K562 (cell line): Measurements from ENCODE around the gene PIK3R1. TPM values are rescaled to one million over a fixed set of nuclear protein-coding genes. Genes with fewer than 3 reads are reported as not detected.

Source experiments
- ETS1 ChIP-seq: conservative IDR thresholded peaks from 2 replicates; pipeline ENCODE4 v1.6.1; 2011; ENCODE audit warnings: low read depth, mild to moderate bottlenecking, low read length; ENCODE audit not compliant: control insufficient read depth
- ETS2 ChIP-seq: IDR thresholded peaks from 2 replicates; pipeline ENCODE4 v1.6.1; 2016; ENCODE audit warnings: borderline replicate concordance, missing genetic modification characterization, mild to moderate bottlenecking, moderate library complexity, missing compliant biosample characterization; ENCODE audit not compliant: poor library complexity, severe bottlenecking
- FIP1L1 ChIP-seq: fragments of 200-400 bp; formaldehyde crosslinking; IDR thresholded peaks from 2 replicates; pipeline ENCODE4 v1.6.1; 2018; ENCODE audit warnings: mild to moderate bottlenecking, low read depth, low read length; ENCODE audit not compliant: poor library complexity, severe bottlenecking
- GATAD2B ChIP-seq: fragments of 450-650 bp; IDR thresholded peaks from 2 replicates; pipeline ENCODE4 v1.6.1; 2017; ENCODE audit warnings: mild to moderate bottlenecking, borderline replicate concordance
- HDAC8 ChIP-seq: fragments of 450-650 bp; IDR thresholded peaks from 2 replicates; pipeline ENCODE4 v1.6.1; 2016; ENCODE audit warnings: mild to moderate bottlenecking, missing genetic modification characterization, moderate library complexity, missing compliant biosample characterization
- HNRNPUL1 ChIP-seq: fragments of 200-400 bp; formaldehyde crosslinking; IDR thresholded peaks from 2 replicates; pipeline ENCODE4 v1.6.1; 2017; ENCODE audit warnings: low read length
- MYC ChIP-seq, 2 experiments: fragments of 250-450 bp in 1 of 2; sonication (Bioruptor Pico) in 1 of 2; IDR thresholded peaks; 2 replicates each; pipeline versions ENCODE4 v1.5.1 to v1.6.1; 2012 to 2021; ENCODE audit warnings: low read depth in 2 of 2, borderline replicate concordance in 1 of 2, improper control_type of control experiment in 1 of 2, low read length in 1 of 2, mild to moderate bottlenecking in 1 of 2, moderate library complexity in 1 of 2
- PRMT5 ChIP-seq: sonication (generic); formaldehyde crosslinking; IDR thresholded peaks from 2 replicates; pipeline ENCODE4 v1.5.0; 2020; ENCODE audit warnings: missing genetic modification reagents
- RERE ChIP-seq: sonication (generic); formaldehyde crosslinking; IDR thresholded peaks from 2 replicates; pipeline ENCODE4 v1.8.0; 2023; ENCODE audit warnings: missing genetic modification reagents, mild to moderate bottlenecking, borderline replicate concordance
- SMARCA5 ChIP-seq: fragments of 450-650 bp; IDR thresholded peaks from 2 replicates; pipeline ENCODE4 v1.6.1; 2016
- TAF1 ChIP-seq: IDR thresholded peaks from 2 replicates; pipeline ENCODE4 v1.6.1; 2011; ENCODE audit warnings: mild to moderate bottlenecking, low read length, moderate library complexity; ENCODE audit not compliant: insufficient read depth, control insufficient read depth, severe bottlenecking; ENCODE audit errors: extremely low read depth
- TCF7L2 ChIP-seq: fragments of 150-350 bp; IDR thresholded peaks from 2 replicates; pipeline ENCODE4 v1.6.1; 2016; ENCODE audit warnings: low read depth, mild to moderate bottlenecking, low read length, moderate library complexity
- TRIM28 ChIP-seq: fragments of 450-650 bp; IDR thresholded peaks from 2 replicates; pipeline ENCODE4 v1.6.1; 2017
- ZBTB17 ChIP-seq: fragments of 450-650 bp; formaldehyde crosslinking; IDR thresholded peaks from 2 replicates; pipeline ENCODE4 v1.4.0; 2020; ENCODE audit warnings: mild to moderate bottlenecking
- ZFX ChIP-seq: sonication (generic); formaldehyde crosslinking; IDR thresholded peaks from 2 replicates; pipeline ENCODE4 v1.8.0; 2022; ENCODE audit warnings: mild to moderate bottlenecking, missing genetic modification reagents, moderate library complexity
- ZNF263 ChIP-seq: sonication (generic); formaldehyde crosslinking; IDR thresholded peaks from 2 replicates; pipeline ENCODE4 v1.8.0; 2022; ENCODE audit warnings: mild to moderate bottlenecking, missing genetic modification reagents, borderline replicate concordance
- ZNF282 ChIP-seq: sonication (generic); formaldehyde crosslinking; IDR thresholded peaks from 2 replicates; pipeline ENCODE4 v1.8.1; 2023; ENCODE audit warnings: missing genetic modification reagents
- ZNF41 ChIP-seq: fragments of 250-450 bp; sonication (Bioruptor Pico); conservative IDR thresholded peaks from 2 replicates; pipeline ENCODE4 v1.4.0; 2020; ENCODE audit warnings: mild to moderate bottlenecking
- ZNF717 ChIP-seq: fragments of 250-450 bp; sonication (Bioruptor Pico); IDR thresholded peaks from 2 replicates; pipeline ENCODE4 v1.5.0; 2021
- polyA plus RNA-seq, 8 experiments: library from polyadenylated mRNA; depleted of rRNA in 4 of 8; stranded (reverse) in 5 of 8; unstranded in 3 of 8; fragments of >200 nt; fragmentation: Nextera tagmentation in 2 of 8; fragmentation: Illumina TruSeq in 1 of 8; extraction: Ambion mirVana in 2 of 8; extraction: Trizol in 1 of 8; gene quantifications; 2 replicates each; pipeline versions ENCODE4 v1.2.1 to v1.2.3, GENCODE V29; 2011 to 2014; ENCODE audit warnings: inconsistent platforms in 1 of 8, missing spikeins in 1 of 8
- total RNA-seq, 7 experiments: library from RNA; depleted of rRNA in 6 of 7; stranded (reverse); fragments of >200 nt in 6 of 7; fragmentation: Illumina TruSeq in 2 of 7; extraction: Trizol in 2 of 7; gene quantifications; 2 replicates each; pipeline versions ENCODE4 v1.2.1 to v1.2.3, GENCODE V29; 2011 to 2021; ENCODE audit warnings: low replicate concordance in 1 of 7
- TF ChIP-seq, protein P1 (sequence below): fragments of 250-450 bp; sonication (Bioruptor Pico); IDR thresholded peaks from 2 replicates; pipeline ENCODE4 v1.4.0; 2020

The PIK3R1 gene
- total and polyA plus RNA-seq, 9 of the 15 experiments (the other 6 are each of a cell fraction or from before 2014, with no cell fraction given), result 1.1 to 9.7 (median 4.8) TPM

GRCh38 chr5:68215208-68215897 is at the start of gene PIK3R1 (continued):
- TF ChIP-seq ZFX (CRISPR knock-in tag) (peak; percentile 89), TRIM28 (no peak), ZNF263 (CRISPR knock-in tag) (peak; percentile 76), GATAD2B (peak; percentile 83), TAF1 (peak; percentile 51), TCF7L2 (no peak), HDAC8 (tag) (no peak), ZNF282 (CRISPR knock-in tag) (no peak), ZNF41 (CRISPR knock-in tag) (no peak), ETS2 (no peak), ZNF717 (CRISPR knock-in tag) (no peak), MYC (IDR thresholded peaks at IDR 0.05; ENCODE audit: low read depth, low read length) (peak; percentile 18; the same call in 1 of the 2 replicates), MYC (CRISPR knock-in tag; IDR thresholded peaks at IDR 0.05; ENCODE audit: borderline replicate concordance, low read depth) (no peak), SMARCA5 (no peak), ZBTB17 (CRISPR knock-in tag) (peak; percentile 20; the same call in 1 of the 2 replicates), PRMT5 (CRISPR knock-in tag) (no peak), HNRNPUL1 (no peak), RERE (CRISPR knock-in tag) (no peak), FIP1L1 (peak; percentile 67), ETS1 (no peak)
- TF ChIP-seq, protein P1, sequence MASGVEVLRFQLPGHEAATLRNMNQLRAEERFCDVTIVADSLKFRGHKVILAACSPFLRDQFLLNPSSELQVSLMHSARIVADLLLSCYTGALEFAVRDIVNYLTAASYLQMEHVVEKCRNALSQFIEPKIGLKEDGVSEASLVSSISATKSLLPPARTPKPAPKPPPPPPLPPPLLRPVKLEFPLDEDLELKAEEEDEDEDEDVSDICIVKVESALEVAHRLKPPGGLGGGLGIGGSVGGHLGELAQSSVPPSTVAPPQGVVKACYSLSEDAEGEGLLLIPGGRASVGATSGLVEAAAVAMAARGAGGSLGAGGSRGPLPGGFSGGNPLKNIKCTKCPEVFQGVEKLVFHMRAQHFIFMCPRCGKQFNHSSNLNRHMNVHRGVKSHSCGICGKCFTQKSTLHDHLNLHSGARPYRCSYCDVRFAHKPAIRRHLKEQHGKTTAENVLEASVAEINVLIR, result no peak
